Measurements from ENCODE around the gene CSTF1.
"Not testable (repeated sequence)": the region's sequence is repeated elsewhere in the genome, so short reads cannot be mapped to it uniquely, and the experiment has no call there.

DNA sequence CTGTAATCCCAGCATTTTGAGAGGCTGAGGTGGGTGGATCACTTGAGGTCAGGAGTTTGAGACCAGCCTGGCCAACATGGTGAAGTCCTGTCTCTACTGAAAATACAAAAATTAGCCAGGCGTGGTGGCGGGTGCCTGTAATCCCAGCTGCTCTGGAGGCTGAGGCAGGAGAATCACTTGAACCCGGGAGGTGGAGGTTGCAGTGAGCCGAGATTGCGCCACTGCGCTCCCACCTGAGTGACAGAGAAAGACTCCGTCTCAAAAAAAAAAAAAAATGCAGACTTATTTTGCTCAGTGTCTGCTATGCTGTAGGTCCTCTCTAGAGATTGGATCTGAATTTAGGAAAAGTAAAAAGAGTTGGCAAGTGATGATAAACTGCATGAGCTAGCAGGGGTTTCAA lies 18.8 kb downstream of the CSTF1 start:
- TF ChIP-seq, protein P1, sequence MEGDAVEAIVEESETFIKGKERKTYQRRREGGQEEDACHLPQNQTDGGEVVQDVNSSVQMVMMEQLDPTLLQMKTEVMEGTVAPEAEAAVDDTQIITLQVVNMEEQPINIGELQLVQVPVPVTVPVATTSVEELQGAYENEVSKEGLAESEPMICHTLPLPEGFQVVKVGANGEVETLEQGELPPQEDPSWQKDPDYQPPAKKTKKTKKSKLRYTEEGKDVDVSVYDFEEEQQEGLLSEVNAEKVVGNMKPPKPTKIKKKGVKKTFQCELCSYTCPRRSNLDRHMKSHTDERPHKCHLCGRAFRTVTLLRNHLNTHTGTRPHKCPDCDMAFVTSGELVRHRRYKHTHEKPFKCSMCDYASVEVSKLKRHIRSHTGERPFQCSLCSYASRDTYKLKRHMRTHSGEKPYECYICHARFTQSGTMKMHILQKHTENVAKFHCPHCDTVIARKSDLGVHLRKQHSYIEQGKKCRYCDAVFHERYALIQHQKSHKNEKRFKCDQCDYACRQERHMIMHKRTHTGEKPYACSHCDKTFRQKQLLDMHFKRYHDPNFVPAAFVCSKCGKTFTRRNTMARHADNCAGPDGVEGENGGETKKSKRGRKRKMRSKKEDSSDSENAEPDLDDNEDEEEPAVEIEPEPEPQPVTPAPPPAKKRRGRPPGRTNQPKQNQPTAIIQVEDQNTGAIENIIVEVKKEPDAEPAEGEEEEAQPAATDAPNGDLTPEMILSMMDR (IDR thresholded peaks at IDR 0.05): not testable (repeated sequence)
- not testable (repeated sequence) for TF ChIP-seq POLR2A (IDR thresholded peaks at IDR 0.05)

Data from transverse colon (tissue), 3 donors.